Heart right ventricle (tissue), 16 donors: ENCODE data around the gene ABLIM2. TPM values are rescaled to one million over a fixed set of nuclear protein-coding genes. Genes with fewer than 3 reads are reported as not detected.

Experiments
- ATAC-seq, 8 donors: fragments of 200-7000 bp; cut with Tn5 transposase; one replicate each; pipeline ENCODE4 v1.9.1; 2020; ENCODE audit warnings: mild to moderate bottlenecking in 8 of 8, moderate library complexity in 8 of 8, moderate number of reproducible peaks in 1 of 8
- DNase-seq, 2 donors: peaks; one replicate each; pipeline ENCODE4 v3.0.0-alpha.2; 2020
- H3K27ac ChIP-seq, 10 donors: fragments of 200-600 bp; sonication (generic) in 2 of 10; one replicate each; pipeline versions ENCODE4 v1.5.0 to v1.8.0; 2020 to 2022; ENCODE audit warnings: mild to moderate bottlenecking in 3 of 10
- H3K27me3 ChIP-seq, 7 donors: fragments of 200-600 bp; one replicate each; pipeline ENCODE4 v1.8.0; 2021 to 2022; ENCODE audit warnings: mild to moderate bottlenecking in 2 of 7
- H3K36me3 ChIP-seq, 9 donors: fragments of 200-600 bp; sonication (generic) in 1 of 9; one replicate each; pipeline versions ENCODE4 v1.5.0 to v1.8.0; 2020 to 2022; ENCODE audit warnings: mild to moderate bottlenecking in 2 of 9
- H3K4me1 ChIP-seq, 9 donors: fragments of 200-600 bp; sonication (generic) in 1 of 9; one replicate each; pipeline versions ENCODE4 v1.5.0 to v1.8.0; 2020 to 2022; ENCODE audit warnings: mild to moderate bottlenecking in 4 of 9
- H3K4me3 ChIP-seq, 10 donors: fragments of 200-600 bp; sonication (generic) in 2 of 10; one replicate each; pipeline versions ENCODE4 v1.5.0 to v1.8.0; 2020 to 2022; ENCODE audit warnings: mild to moderate bottlenecking in 7 of 10, moderate library complexity in 2 of 10
- H3K9me3 ChIP-seq, 11 donors: fragments of 200-600 bp in 10 of 11; sonication (generic) in 2 of 11; one replicate each; pipeline versions ENCODE4 v1.5.0 to v1.8.0; 2013 to 2022; ENCODE audit warnings: mild to moderate bottlenecking in 2 of 11, control low read depth in 1 of 11, moderate library complexity in 1 of 11
- CTCF ChIP-seq, 9 donors: fragments of 200-600 bp; sonication (generic) in 2 of 9; IDR thresholded peaks; one replicate each; pipeline versions ENCODE4 v1.5.0 to v1.8.0; 2021 to 2022; ENCODE audit warnings: antibody characterized with exemption in 9 of 9, mild to moderate bottlenecking in 5 of 9, moderate library complexity in 1 of 9
- WGBS, 2 donors: extraction: QIAGEN DNeasy Blood & Tissue Kit; methylation state at CpG; one replicate each; pipeline ENCODE4 v1.1.7; 2013; ENCODE audit warnings: inconsistent platforms in 1 of 2; 5-methylcytosine and 5-hydroxymethylcytosine counted together
- intact Hi-C, 10 donors: fragments of 100-400 bp; cut with DNase I; formaldehyde crosslinking; loops; one replicate each; pipeline versions ENCODE4 v1.11.1 to v1.14.2; 2022
- polyA plus RNA-seq, 2 donors: library from polyadenylated mRNA; stranded (reverse); fragments of 200-250 nt; gene quantifications; one replicate each; pipeline ENCODE4 v1.2.3, GENCODE V29; 2013
- total RNA-seq, 10 donors: library from RNA; stranded (reverse); fragmentation: NEBNext Ultra II Directional in 3 of 10; extraction: Animal tissue kit (Norgen Biotek cat#: 25700) in 3 of 10; gene quantifications; one replicate each; pipeline versions ENCODE4 v1.2.1 to v1.2.4, GENCODE V29; 2021 to 2023
- donor health status: Arrhythmogenic right ventricular cardiomyopathy.
- donor health status: ischemic (EF 13 %, LVEDD 7.1; RV severe dilation, severe dysfunction).
- donor health status: healthy with polysubstance abuse.
- donor health status: DM: no; HTN: yes; CAD: no.
- donor health status: DM: no; HTN: no; CAD: no.
- donor health status: ischemic (EF 25% LVEDD 6.9; RV normal size, moderate dysfunction).
- donor health status: ischemic (EF 25% LVEDD 5.7; RV mildly dilated, moderate dysfunction).
- donor health status: healthy.
- donor health status: DM: yes; HTN: yes; CAD: no.
- donor health status: Ischemic cardiomyopathy.
- donor health status: ischemic (EF 35%, LVEDD 5.7; RV mildly dilated, moderate dysfunction).
- donor health status: nonischemic (EF 11% LVEDD 7.7; RV severe dilation, severe dysfunction).
- donor health status: DM: yes; HTN: yes; CAD: no.
- donor health status: PGD.
- donor health status: ischemic (EF 29% LVEDD 5.4; RV normal size, mild dysfunction).
- donor health status: nonischemic (EF 23%, LVEDD 6.1; RV moderate dilation, normal function).

ABLIM2 gene
- total and polyA plus RNA-seq, 12 donors = 7.2 to 27.8 (median 17.6) TPM

- Histone ChIP-seq H3K27me3 (no peaks in the 10 kb centered on the region), H3K4me1 (peaks cover 0 to 10% (median 0%) of the 10 kb centered on the region in 9 donors), H3K27ac (no peak overlapping the region), H3K9me3 (no peaks in the 10 kb centered on the region), H3K36me3 (peaks cover 0 to 16% (median 0%) of the 10 kb centered on the region in 9 donors), H3K4me3 (no peak overlapping the region)
- intact Hi-C loops = no loop called here
- 87 to 90% methylated on average over 12 of the region's 12 CpGs for WGBS, 2 donors
- TF ChIP-seq CTCF (IDR thresholded peaks at IDR 0.05) = no peak
- DNase-seq (no peak), ATAC-seq (no peak)
Measured at GRCh38 chr4:8008391-8008790, 150.2 kb downstream of the ABLIM2 start.

DNA sequence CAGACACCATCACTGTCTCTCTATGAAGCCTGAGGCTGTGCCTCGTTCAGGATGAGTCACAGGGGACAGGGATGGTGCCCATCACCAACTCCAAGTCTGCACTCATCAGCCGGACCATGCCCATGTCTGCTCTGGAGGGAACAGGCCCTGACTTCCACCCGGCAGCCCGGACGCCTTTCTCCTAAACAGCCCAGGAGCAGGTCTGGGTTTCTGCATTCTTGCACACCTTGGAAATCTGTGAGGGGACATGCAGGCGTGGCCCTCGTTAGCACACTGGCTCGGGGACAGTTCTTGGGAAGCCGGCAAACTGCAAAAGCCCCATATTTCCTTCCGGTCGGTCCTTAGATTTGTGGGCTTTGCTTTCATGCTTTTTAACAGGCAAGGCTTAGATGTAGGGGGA is 151.0 kb downstream of the ABLIM2 start:
- Histone ChIP-seq H3K4me3 (no peak overlapping the region), H3K4me1 (peaks cover 0 to 10% (median 0%) of the 10 kb centered on the region in 9 donors), H3K9me3 (no peaks in the 10 kb centered on the region), H3K27me3 (no peaks in the 10 kb centered on the region), H3K36me3 (peaks cover 0 to 16% (median 0%) of the 10 kb centered on the region in 9 donors), H3K27ac (no peak overlapping the region)
- intact Hi-C loops = no loop called here
- 89 to 90% methylated on average over 11 of the region's 11 CpGs for WGBS, 2 donors
- ATAC-seq = no peak
- no peak for TF ChIP-seq CTCF (IDR thresholded peaks at IDR 0.05)
- no peak for DNase-seq

DNA sequence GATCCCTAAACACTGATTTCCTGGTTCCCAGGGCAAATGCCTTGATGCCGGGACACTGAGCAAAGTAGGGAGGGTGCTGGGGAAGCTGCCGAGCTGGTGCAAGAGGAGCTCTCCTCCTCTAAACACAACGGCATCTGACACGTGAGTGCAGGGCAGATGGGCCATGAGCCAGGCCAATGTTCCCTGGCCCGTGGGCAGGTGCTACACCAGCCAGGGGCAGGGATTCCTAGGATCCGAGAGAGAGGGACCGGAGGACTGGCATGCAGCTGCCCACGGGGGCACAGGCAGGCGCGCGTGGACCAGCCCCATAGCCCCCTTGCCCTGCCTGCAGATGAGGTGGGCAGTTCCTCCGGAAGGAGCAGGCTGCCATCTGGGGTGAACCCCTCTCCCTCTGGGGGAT is 152.1 kb downstream of the ABLIM2 start:
- 68 to 78% methylated on average over 12 of the region's 12 CpGs for WGBS, 2 donors
- TF ChIP-seq CTCF (IDR thresholded peaks at IDR 0.05) = no peak
- no peak overlapping the region for H3K4me3 ChIP-seq
- H3K27ac ChIP-seq = no peak overlapping the region
- ATAC-seq = no peak
- peaks cover 0 to 16% (median 0%) of the 10 kb centered on the region in 9 donors for H3K36me3 ChIP-seq
- DNase-seq = no peak
- peaks cover 0 to 10% (median 0%) of the 10 kb centered on the region in 9 donors for H3K4me1 ChIP-seq
- intact Hi-C loops = no loop called here
- H3K9me3 ChIP-seq = no peaks in the 10 kb centered on the region
- H3K27me3 ChIP-seq = no peaks in the 10 kb centered on the region

- Histone ChIP-seq H3K9me3 (no peaks in the 10 kb centered on the region), H3K27me3 (no peaks in the 10 kb centered on the region), H3K36me3 (peaks cover 0 to 16% (median 0%) of the 10 kb centered on the region in 9 donors), H3K27ac (no peak overlapping the region), H3K4me1 (peaks cover 0 to 7% (median 0%) of the 10 kb centered on the region in 9 donors), H3K4me3 (no peak overlapping the region)
- no peak for TF ChIP-seq CTCF (IDR thresholded peaks at IDR 0.05)
- intact Hi-C loops = no loop called here
- 78 to 80% methylated on average over 10 of the region's 10 CpGs for WGBS, 2 donors
- DNase-seq = no peak
- ATAC-seq = no peak
Measured at GRCh38 chr4:8005814-8006215, 152.8 kb downstream of the ABLIM2 start.
